AG04450 (cell line): ENCODE measurements around the gene KRTAP2-3. TPM values are rescaled to one million over a fixed set of nuclear protein-coding genes. Genes with fewer than 3 reads are reported as not detected.
"Not testable (repeated sequence)": the region's sequence is repeated elsewhere in the genome, so short reads cannot be mapped to it uniquely, and the experiment has no call there.

Experiments used
- CTCF ChIA-PET: fragments of 300-600, 350-600 bp; formaldehyde crosslinking; extraction: SDS; loops from one replicate; lab custom pipeline; 2022; ENCODE audit warnings: antibody characterized with exemption, inconsistent platforms; lab: Charles Lee
- POLR2A ChIA-PET: fragments of 350-600 bp; formaldehyde crosslinking; extraction: SDS; loops from one replicate; lab custom pipeline; 2021; ENCODE audit warnings: antibody characterized with exemption, inconsistent platforms; lab: Yijun Ruan, JAX
- DNase-seq: peaks from one replicate; pipeline ENCODE4 v3.0.0-alpha.2; 2011; ENCODE audit warnings: low read depth, low spot score
- H3K27ac ChIP-seq: one replicate; pipeline ENCODE4 v1.5.1; 2012; ENCODE audit warnings: low read depth, low read length, control low read depth
- H3K27me3 ChIP-seq: one replicate; pipeline ENCODE4 v1.6.0; 2012; ENCODE audit warnings: low read length; ENCODE audit not compliant: control insufficient read depth, insufficient read depth
- H3K4me3 ChIP-seq: 2 replicates; pipeline ENCODE4 v1.5.1; 2011; ENCODE audit warnings: mild to moderate bottlenecking, low read depth, low read length, control low read depth
- H3K9me3 ChIP-seq: 2 replicates; pipeline ENCODE4 v1.5.1; 2012; ENCODE audit warnings: low read length; ENCODE audit not compliant: control insufficient read depth, insufficient read depth
- polyA plus RNA-seq: library from polyadenylated mRNA; depleted of rRNA; stranded (reverse); fragments of >200 nt; gene quantifications from 2 replicates; pipeline ENCODE4 v1.2.3, GENCODE V29; 2011
- TF ChIP-seq, protein P1 (sequence below): IDR thresholded peaks from 2 replicates; pipeline ENCODE4 v1.5.1; 2011; ENCODE audit warnings: low read depth, low read length, control low read depth, inconsistent platforms

Gene KRTAP2-3
- polyA plus RNA-seq, 1 experiment: 1.3 TPM

- H3K27ac ChIP-seq, H3K9me3 ChIP-seq, H3K27me3 ChIP-seq, DNase-seq, POLR2A ChIA-PET, H3K4me3 ChIP-seq, CTCF ChIA-PET: not testable (repeated sequence)
These were observed 23.5 kb upstream of the KRTAP2-3 start for GRCh38 chr17:41083427-41083826.

- TF ChIP-seq, protein P1, sequence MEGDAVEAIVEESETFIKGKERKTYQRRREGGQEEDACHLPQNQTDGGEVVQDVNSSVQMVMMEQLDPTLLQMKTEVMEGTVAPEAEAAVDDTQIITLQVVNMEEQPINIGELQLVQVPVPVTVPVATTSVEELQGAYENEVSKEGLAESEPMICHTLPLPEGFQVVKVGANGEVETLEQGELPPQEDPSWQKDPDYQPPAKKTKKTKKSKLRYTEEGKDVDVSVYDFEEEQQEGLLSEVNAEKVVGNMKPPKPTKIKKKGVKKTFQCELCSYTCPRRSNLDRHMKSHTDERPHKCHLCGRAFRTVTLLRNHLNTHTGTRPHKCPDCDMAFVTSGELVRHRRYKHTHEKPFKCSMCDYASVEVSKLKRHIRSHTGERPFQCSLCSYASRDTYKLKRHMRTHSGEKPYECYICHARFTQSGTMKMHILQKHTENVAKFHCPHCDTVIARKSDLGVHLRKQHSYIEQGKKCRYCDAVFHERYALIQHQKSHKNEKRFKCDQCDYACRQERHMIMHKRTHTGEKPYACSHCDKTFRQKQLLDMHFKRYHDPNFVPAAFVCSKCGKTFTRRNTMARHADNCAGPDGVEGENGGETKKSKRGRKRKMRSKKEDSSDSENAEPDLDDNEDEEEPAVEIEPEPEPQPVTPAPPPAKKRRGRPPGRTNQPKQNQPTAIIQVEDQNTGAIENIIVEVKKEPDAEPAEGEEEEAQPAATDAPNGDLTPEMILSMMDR: no peak
- no peak overlapping the region for H3K27ac ChIP-seq
- ChIA-PET CTCF (no interaction called here), POLR2A (no interaction called here)
- no peak for DNase-seq
- no peaks in the 10 kb centered on the region for H3K27me3 ChIP-seq
- H3K9me3 ChIP-seq: no peaks in the 10 kb centered on the region
- no peak overlapping the region for H3K4me3 ChIP-seq
These were observed 22.7 kb upstream of the KRTAP2-3 start for GRCh38 chr17:41082626-41083025.

DNA sequence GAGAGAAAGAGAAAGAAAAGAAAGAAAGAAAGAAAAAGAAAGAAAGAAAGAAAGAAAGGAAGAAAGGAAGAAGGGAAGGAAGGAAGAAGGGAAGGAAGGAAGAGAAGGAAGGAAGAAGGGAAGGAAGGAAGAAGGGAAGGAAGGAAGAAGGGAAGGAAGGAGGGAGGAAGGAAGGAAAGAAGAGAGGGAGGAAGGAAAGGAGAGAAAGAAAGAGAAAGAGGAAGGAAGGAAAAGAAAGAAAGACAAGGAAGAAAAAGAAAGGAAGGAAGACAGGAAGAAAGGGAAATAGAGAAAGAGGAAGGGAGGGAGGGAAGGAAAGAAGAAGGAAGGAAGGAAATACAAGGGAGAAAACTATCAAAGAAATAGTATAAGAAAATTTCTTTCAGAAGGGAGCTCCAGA lies 16.9 kb upstream of the KRTAP2-3 start:
- H3K4me3 ChIP-seq: no peak overlapping the region
- ChIA-PET POLR2A (no interaction called here), CTCF (no interaction called here)
- H3K27ac ChIP-seq: no peak overlapping the region
- no peaks in the 10 kb centered on the region for H3K9me3 ChIP-seq
- DNase-seq: no peak
- TF ChIP-seq, protein P1: no peak
- no peaks in the 10 kb centered on the region for H3K27me3 ChIP-seq

DNA sequence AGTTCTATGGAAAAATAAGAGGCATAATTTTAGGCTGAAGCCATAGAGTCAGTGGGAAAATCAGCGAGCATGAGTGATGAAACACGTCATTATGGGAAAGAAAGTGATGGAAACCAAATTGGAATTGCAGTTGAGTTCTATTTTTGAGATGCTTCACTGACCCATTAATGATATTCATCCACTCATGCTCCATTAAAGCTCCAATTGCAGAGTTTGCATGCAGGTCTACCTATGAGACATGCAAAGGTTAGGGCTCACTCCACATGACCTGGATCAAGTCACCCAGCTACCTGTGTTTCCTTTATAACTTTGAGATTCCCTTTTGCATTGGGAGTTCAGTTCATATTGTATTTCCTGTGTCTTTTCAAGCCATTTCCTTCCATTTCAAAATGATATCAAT lies 13.8 kb upstream of the KRTAP2-3 start:
- no peak for DNase-seq
- no peaks in the 10 kb centered on the region for H3K27me3 ChIP-seq
- H3K9me3 ChIP-seq: no peaks in the 10 kb centered on the region
- TF ChIP-seq, protein P1: no peak
- ChIA-PET POLR2A (no interaction called here), CTCF (no interaction called here)
- H3K27ac ChIP-seq: no peak overlapping the region
- H3K4me3 ChIP-seq: no peak overlapping the region

GRCh38 chr17:41071606-41072360 lies 11.9 kb upstream of the KRTAP2-3 start:
- TF ChIP-seq, protein P1: no peak
- ChIA-PET CTCF (no interaction called here), POLR2A (no interaction called here)
- DNase-seq: no peak
- Histone ChIP-seq H3K9me3 (no peaks in the 10 kb centered on the region), H3K27ac (no peak overlapping the region), H3K4me3 (no peak overlapping the region), H3K27me3 (no peaks in the 10 kb centered on the region)
